Erythroblast (primary cell): Measurements from ENCODE around the gene HAUS7.

Source experiments
- GATA1 ChIP-seq: IDR thresholded peaks from 2 replicates; pipeline ENCODE4 v1.6.1; 2011; ENCODE audit warnings: low read depth, mild to moderate bottlenecking, control low read depth, low read length, moderate library complexity
- POLR2A ChIP-seq: IDR thresholded peaks from 2 replicates; pipeline ENCODE4 v1.6.1; 2011; ENCODE audit warnings: mild to moderate bottlenecking, low read length

GRCh38 chrX:153430796-153431195, 39.6 kb downstream of the HAUS7 start:
- TF ChIP-seq POLR2A (no peak), GATA1 (no peak)
